Measurements from ENCODE around the gene PRSS57.

The PRSS57 gene

DNA sequence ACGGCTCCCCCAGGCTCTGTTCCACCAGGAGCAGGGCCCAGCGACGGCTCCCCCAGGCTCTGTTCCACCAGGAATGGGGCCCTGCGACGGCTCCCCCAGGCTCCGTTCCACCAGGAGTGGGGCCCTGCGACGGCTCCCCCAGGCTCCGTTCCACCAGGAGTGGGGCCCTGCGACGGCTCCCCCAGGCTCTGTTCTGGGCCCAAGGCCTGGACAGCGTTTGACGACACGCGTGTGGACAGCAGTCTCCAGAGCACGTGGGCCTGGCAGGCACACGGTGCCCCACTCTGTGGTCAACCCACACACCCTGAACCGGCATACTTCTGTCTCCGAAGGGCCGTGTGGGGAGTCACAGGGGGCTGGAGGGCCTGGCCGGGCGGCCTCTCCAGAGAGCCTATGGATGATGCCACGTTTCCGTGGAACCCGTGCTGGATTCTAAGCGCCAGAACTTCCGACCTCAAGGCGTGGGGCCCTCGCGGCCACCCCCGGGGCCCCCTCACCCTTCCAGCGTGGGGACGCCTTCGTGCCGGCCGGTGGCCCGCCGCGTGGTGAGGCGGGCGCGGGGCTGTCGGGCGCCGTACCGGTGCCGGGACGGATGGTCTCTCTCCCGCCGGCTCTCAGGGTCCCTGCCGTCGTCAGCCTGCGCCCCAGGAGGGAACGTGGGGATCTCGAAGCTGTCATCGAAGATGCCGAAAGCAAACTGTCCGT, 44.0 kb downstream of the PRSS57 start:
- Histone ChIP-seq H3K4me3 (ENCODE audit: low read depth, low read length) (no peak overlapping the region), H3K27me3 (ENCODE audit: control insufficient read depth, insufficient read depth, low read length) (no peaks in the 10 kb centered on the region), H3K9ac (ENCODE audit: low read depth, low read length) (no peak overlapping the region), H3K36me3 (ENCODE audit: control insufficient read depth, insufficient read depth, low read length) (peaks cover 60% of the 10 kb centered on the region), H3K9me3 (ENCODE audit: control insufficient read depth, insufficient read depth, low read length) (no peaks in the 10 kb centered on the region), H3K4me1 (ENCODE audit: control insufficient read depth, insufficient read depth, low read length) (no peaks in the 10 kb centered on the region)

DNA sequence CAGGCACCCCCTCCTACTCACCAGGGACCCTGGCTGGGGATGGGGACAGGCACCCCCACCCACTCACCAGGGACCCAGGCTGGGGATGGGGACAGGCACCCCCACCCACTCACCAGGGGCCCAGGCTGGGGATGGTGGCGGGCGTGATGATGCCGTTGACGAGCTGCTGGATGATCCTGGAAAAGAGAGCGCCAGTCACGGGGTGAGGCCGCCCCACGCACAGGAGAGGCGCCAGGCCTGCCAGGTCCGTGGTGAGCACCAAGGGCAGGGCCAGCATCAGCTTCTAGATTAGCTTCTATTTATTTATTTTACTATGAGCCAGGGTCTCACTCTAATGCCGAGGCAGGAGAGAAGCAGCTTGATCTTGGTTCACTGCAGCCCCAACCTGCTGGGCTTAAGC, 45.1 kb downstream of the PRSS57 start:
- Histone ChIP-seq H3K9ac (ENCODE audit: low read depth, low read length) (no peak overlapping the region), H3K9me3 (ENCODE audit: control insufficient read depth, insufficient read depth, low read length) (no peaks in the 10 kb centered on the region), H3K27me3 (ENCODE audit: control insufficient read depth, insufficient read depth, low read length) (no peaks in the 10 kb centered on the region), H3K4me3 (ENCODE audit: low read depth, low read length) (no peak overlapping the region), H3K4me1 (ENCODE audit: control insufficient read depth, insufficient read depth, low read length) (no peaks in the 10 kb centered on the region), H3K36me3 (ENCODE audit: control insufficient read depth, insufficient read depth, low read length) (peaks cover 63% of the 10 kb centered on the region)

DNA sequence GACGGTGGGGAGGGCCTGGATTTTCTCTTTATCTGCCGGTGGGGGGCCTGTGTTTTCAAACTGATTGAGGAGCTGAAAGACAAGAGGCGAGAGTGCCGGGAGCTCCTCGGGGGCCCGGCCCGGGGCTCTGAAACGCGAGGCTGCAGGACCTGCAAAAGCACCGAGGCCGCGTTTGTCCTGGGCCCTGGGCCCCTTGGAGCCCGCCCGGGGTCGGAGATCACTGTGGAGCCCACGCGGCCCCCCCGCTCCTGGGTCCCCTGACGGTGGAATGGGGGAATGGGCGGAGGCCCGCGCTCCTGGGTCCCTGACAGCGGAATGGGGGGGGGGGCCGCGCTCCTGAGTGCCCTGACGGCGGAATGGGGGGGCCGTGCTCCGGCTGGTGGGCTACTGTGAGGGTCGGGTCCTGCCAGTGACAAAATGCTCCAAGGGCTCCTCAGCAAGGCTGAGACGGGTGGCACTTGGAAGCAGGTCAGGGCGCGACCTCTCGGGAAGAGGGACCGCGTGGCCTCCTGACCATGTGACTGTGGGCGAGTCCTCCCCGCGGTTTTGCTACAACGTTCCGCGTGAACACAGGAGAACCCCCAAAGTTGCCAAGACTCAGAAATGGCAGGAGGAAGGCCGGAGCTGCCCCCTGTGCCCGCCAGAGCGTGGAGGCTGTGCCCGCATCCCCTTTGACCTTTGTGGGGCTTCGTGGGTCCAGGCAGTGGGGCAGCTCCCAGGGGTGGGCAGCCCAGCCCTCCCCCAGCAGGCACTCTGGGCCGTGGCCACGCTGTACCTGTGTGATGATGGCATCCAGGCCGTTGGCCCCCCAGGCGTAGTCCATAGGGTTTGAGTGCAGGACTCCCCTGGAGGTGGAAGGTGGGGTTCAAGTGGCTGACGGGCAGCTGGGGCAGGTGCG, 46.1 kb downstream of the PRSS57 start:
- Histone ChIP-seq H3K9me3 (ENCODE audit: control insufficient read depth, insufficient read depth, low read length) (no peaks in the 10 kb centered on the region), H3K9ac (ENCODE audit: low read depth, low read length) (no peak overlapping the region), H3K36me3 (ENCODE audit: control insufficient read depth, insufficient read depth, low read length) (peaks cover 67% of the 10 kb centered on the region)

DNA sequence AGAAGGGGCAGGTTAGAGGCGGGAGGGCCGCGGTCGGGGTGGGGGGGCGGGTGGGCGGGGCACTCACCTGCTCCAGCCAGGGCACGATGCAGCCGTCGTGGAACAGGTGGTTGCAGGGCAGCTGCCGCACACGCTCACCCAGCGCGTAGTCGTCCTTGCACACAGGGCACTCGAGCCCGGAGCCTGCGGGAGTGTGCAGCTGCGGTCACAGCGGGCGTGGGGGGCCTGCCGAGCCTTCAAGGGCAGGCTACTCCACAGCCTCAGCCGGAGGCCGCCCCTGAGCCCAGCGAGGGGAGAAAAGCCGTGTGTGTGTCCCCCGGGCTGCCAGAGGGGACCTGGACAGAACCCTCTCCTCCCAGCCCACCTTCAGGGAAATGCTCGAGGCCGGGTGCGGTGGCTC, 46.9 kb downstream of the PRSS57 start:
- H3K27me3 ChIP-seq (ENCODE audit: control insufficient read depth, insufficient read depth, low read length): no peaks in the 10 kb centered on the region
- H3K4me1 ChIP-seq (ENCODE audit: control insufficient read depth, insufficient read depth, low read length): no peaks in the 10 kb centered on the region
- H3K36me3 ChIP-seq (ENCODE audit: control insufficient read depth, insufficient read depth, low read length): peaks cover 62% of the 10 kb centered on the region
- H3K9me3 ChIP-seq (ENCODE audit: control insufficient read depth, insufficient read depth, low read length): no peaks in the 10 kb centered on the region
- H3K9ac ChIP-seq (ENCODE audit: low read depth, low read length): no peak overlapping the region
- no peak overlapping the region for H3K4me3 ChIP-seq (ENCODE audit: low read depth, low read length)

More for the DNA sequence above, 46.1 kb downstream of the PRSS57 start:
- no peaks in the 10 kb centered on the region for H3K4me1 ChIP-seq (ENCODE audit: control insufficient read depth, insufficient read depth, low read length)
- no peaks in the 10 kb centered on the region for H3K27me3 ChIP-seq (ENCODE audit: control insufficient read depth, insufficient read depth, low read length)
- H3K4me3 ChIP-seq (ENCODE audit: low read depth, low read length): no peak overlapping the region

DNA sequence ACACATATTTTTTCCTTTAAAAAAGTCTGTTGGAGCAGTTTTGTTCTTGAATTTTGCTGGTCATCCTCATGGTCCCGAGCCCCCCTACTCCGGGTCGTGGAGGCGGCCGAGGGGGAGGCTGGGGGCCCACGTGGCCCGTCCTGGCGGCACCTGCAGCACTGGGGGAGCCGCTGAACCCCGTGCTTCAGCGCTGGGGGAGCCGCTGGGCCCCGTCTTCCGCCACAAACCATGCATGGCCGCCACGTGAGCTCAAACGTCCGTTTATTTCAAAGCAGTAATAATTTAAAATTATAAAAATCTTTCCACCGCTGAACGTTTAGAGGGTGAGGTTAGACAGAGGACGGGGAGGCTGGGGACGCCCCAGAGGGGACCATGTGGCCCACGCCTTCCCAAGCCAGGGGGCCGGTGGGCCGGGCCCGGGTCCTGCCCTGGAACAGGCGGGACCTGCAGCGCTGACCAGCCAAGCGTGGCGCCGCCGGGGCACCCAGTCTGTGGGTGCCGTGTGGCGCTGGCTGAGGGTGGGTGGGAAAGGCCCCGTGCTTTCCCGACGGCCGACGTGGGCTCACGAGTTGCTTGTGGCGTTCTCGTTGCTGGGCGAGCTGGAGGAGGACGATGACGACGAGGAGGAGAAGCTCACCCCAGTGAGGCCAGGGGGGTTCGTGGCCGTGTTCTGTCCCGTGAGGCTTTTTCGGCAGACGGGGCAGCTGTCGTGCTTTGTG, 47.5 kb downstream of the PRSS57 start:
- no peaks in the 10 kb centered on the region for H3K4me1 ChIP-seq (ENCODE audit: control insufficient read depth, insufficient read depth, low read length)
- H3K36me3 ChIP-seq (ENCODE audit: control insufficient read depth, insufficient read depth, low read length): peaks cover 56% of the 10 kb centered on the region
- H3K9ac ChIP-seq (ENCODE audit: low read depth, low read length): no peak overlapping the region

DNA sequence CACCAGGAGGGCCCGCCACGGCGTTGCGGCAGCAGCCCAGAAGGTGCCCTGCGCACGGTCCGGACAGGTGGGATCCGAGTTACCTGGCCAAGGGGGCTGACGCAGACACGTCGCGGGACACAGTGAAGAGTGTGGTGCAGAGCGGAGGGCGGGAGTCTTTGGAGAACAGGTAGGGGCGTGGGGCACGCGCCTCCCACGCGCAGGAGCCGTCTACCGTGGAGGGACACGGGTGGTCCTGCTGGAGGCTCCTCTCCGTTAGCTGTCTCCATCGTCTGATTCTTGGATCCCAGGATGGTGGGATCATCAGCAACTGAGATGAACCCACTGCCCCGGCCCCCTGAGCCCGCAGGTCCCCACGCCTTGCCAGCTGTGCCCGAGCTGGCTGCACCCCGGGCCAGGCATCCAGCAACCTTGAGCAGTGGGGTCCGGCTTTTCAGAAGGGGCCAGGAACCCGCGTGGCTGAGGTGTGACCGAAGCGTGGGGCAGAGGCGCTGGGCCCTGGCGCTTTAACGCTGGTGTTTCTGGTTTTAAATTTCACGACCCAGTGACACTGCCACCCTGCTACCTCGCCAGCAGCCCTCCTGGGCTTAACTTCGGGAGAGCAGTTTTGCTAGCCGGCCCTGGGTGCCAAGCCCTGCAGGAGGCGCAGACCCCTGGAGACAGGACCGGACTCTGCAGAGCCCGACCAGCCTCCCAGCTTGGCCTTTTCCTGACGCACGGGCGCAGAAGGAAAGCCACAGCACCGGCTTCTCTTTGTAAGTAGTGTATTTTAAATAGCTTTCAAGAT, 48.3 kb downstream of the PRSS57 start:
- no peaks in the 10 kb centered on the region for H3K9me3 ChIP-seq (ENCODE audit: control insufficient read depth, insufficient read depth, low read length)
- no peaks in the 10 kb centered on the region for H3K4me1 ChIP-seq (ENCODE audit: control insufficient read depth, insufficient read depth, low read length)
- no peak overlapping the region for H3K4me3 ChIP-seq (ENCODE audit: low read depth, low read length)
- H3K9ac ChIP-seq (ENCODE audit: low read depth, low read length): no peak overlapping the region
- H3K36me3 ChIP-seq (ENCODE audit: control insufficient read depth, insufficient read depth, low read length): peaks cover 49% of the 10 kb centered on the region
- H3K27me3 ChIP-seq (ENCODE audit: control insufficient read depth, insufficient read depth, low read length): no peaks in the 10 kb centered on the region

More for the DNA sequence above, 47.5 kb downstream of the PRSS57 start:
- Histone ChIP-seq H3K4me3 (ENCODE audit: low read depth, low read length) (no peak overlapping the region), H3K9me3 (ENCODE audit: control insufficient read depth, insufficient read depth, low read length) (no peaks in the 10 kb centered on the region), H3K27me3 (ENCODE audit: control insufficient read depth, insufficient read depth, low read length) (no peaks in the 10 kb centered on the region)

DNA sequence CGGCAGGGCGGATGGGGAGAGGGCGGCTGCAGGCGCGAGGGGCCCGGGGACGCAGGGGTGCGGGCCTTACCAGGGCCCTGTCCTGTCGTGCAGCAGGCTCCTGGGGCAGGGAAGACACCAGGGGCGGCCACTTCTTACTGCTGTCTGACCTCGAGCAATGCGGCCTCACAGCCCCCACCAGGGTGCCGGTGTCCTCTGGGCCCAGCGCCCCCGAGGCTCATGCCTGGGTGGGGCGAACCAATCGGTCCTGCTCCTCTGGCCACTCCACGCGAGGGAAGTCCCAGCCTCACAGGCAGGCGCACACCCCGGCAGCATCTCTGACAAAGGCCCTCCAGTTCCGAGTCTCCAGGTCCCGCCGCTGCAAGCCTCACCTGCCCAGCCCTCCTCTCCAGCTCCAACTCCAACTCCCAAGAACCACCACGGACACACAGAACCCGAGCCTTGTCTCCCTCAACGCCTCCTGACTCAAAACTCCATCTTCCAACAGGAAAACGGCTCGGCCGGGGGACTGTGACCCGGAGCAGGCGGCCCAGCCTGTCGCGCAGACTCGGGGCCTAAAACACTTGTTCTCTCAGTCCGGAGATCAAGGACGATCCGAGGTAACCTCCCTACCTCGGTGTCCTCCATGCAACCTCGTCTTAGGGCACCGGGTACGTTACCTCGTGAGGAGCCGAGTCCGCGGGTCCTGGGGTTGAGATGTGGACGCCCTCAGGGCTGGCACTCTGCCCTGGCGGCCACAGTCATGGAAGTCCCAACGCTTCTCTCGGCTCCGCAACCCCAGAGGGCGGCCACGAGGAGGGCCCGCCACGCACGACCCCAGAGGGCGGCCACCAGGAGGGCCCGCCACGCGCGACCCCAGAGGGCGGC, 49.1 kb downstream of the PRSS57 start:
- Histone ChIP-seq H3K9ac (ENCODE audit: low read depth, low read length) (no peak overlapping the region), H3K9me3 (ENCODE audit: control insufficient read depth, insufficient read depth, low read length) (no peaks in the 10 kb centered on the region), H3K36me3 (ENCODE audit: control insufficient read depth, insufficient read depth, low read length) (peaks cover 43% of the 10 kb centered on the region), H3K4me3 (ENCODE audit: low read depth, low read length) (no peak overlapping the region), H3K4me1 (ENCODE audit: control insufficient read depth, insufficient read depth, low read length) (no peaks in the 10 kb centered on the region), H3K27me3 (ENCODE audit: control insufficient read depth, insufficient read depth, low read length) (no peaks in the 10 kb centered on the region)

DNA sequence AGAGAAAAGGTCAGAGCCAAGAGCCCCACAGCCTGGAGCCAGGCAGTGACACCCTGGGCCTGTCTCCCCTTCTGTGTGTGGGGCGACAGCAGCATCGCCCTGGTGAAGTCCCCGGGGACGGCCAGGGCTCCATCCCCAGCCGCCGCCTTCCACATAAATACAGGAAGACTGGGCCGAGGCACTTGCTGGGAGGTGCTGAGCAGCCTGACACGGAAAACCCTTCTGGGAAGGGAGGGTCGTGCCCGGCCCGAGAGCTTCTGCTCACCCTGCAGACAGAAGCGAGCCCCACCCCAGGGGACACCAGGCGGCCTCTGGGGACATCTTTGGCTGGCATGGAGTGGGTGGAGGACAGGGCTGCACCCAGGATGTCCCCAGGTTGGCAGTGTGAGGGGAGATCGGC, 50.5 kb downstream of the PRSS57 start:
- no peaks in the 10 kb centered on the region for H3K4me1 ChIP-seq (ENCODE audit: control insufficient read depth, insufficient read depth, low read length)
- no peaks in the 10 kb centered on the region for H3K27me3 ChIP-seq (ENCODE audit: control insufficient read depth, insufficient read depth, low read length)
- H3K9ac ChIP-seq (ENCODE audit: low read depth, low read length): no peak overlapping the region
- no peak overlapping the region for H3K4me3 ChIP-seq (ENCODE audit: low read depth, low read length)
- no peaks in the 10 kb centered on the region for H3K9me3 ChIP-seq (ENCODE audit: control insufficient read depth, insufficient read depth, low read length)
- peaks cover 42% of the 10 kb centered on the region for H3K36me3 ChIP-seq (ENCODE audit: control insufficient read depth, insufficient read depth, low read length)

DNA sequence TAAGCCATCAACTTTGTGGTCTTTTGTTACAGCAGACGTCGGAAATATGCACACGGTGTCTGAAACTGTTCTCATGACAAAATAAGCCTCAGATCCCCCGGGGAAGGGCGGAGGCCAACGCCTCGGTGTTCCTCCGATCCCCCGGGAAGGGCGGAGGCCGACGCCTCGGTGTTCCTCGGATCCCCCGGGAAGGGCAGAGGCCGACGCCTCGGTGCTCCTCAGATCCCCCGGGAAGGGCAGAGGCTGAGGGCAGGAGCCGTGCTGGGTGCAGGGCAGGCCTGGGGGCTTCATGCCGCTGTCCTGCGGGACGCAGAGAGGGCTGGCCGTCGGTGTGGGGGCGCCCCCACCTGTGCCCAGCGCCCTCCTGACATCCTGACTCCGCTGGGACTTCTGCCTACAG, 50.9 kb downstream of the PRSS57 start:
- Histone ChIP-seq H3K9ac (ENCODE audit: low read depth, low read length) (no peak overlapping the region), H3K4me1 (ENCODE audit: control insufficient read depth, insufficient read depth, low read length) (no peaks in the 10 kb centered on the region), H3K36me3 (ENCODE audit: control insufficient read depth, insufficient read depth, low read length) (peaks cover 39% of the 10 kb centered on the region), H3K4me3 (ENCODE audit: low read depth, low read length) (no peak overlapping the region), H3K27me3 (ENCODE audit: control insufficient read depth, insufficient read depth, low read length) (no peaks in the 10 kb centered on the region), H3K9me3 (ENCODE audit: control insufficient read depth, insufficient read depth, low read length) (no peaks in the 10 kb centered on the region)

DNA sequence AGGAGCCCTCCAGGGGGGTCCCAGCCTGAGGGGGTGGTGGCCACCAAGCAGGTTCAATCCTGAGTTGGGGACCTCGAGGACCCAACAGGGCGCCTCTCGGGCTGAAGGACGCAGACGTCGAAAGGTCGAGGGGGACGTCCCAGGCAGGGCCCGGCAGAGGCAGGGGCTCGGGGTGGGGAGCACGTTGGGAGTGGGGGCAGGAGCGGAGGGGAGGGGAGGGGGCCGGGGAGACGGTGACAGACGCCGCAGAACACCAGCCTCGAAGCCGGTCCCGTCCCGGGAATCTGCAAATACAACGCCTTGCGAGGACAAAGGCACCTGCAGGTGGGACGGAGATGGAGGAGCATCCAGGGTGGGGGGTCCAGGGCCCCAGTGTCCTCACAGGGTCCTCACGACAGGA, 51.5 kb downstream of the PRSS57 start:
- H3K9ac ChIP-seq (ENCODE audit: low read depth, low read length): no peak overlapping the region
- H3K36me3 ChIP-seq (ENCODE audit: control insufficient read depth, insufficient read depth, low read length): peaks cover 35% of the 10 kb centered on the region
- H3K27me3 ChIP-seq (ENCODE audit: control insufficient read depth, insufficient read depth, low read length): peaks cover 2% of the 10 kb centered on the region
- no peaks in the 10 kb centered on the region for H3K4me1 ChIP-seq (ENCODE audit: control insufficient read depth, insufficient read depth, low read length)
- no peaks in the 10 kb centered on the region for H3K9me3 ChIP-seq (ENCODE audit: control insufficient read depth, insufficient read depth, low read length)
- no peak overlapping the region for H3K4me3 ChIP-seq (ENCODE audit: low read depth, low read length)

All from iPS-15b (cell line).